ENCODE measurements around the gene ENG.
A peak's percentile ranks its signal among the peaks of the same experiment; 100 is the strongest.
"Not testable (repeated sequence)": the region's sequence is repeated elsewhere in the genome, so short reads cannot be mapped to it uniquely, and the experiment has no call there.

ENG gene

GRCh38 chr9:127870887-127871286 lies 16.4 kb upstream of the ENG start:
- DNase-seq = no peak
- Histone ChIP-seq H3K9me3 (no peaks in the 10 kb centered on the region), H3K27me3 (no peaks in the 10 kb centered on the region), H3K36me3 (peaks cover 8 to 72% (median 47%) of the 10 kb centered on the region in 3 donors), H3K4me3 (no peak overlapping the region), H3K27ac (no peak overlapping the region), H3K4me1 (peaks cover 0 to 31% (median 28%) of the 10 kb centered on the region in 4 donors)
- intact Hi-C loops (cut with DNase I; ENCODE audit: low total_unique reads) = loop anchor here (5.0 kb wide), 2 partner anchors 84 to 134 kb away; partner anchors contain the start of genes CDK9 and TOR2A
- TF ChIP-seq CTCF (IDR thresholded peaks at IDR 0.05) = no peak

GRCh38 chr9:127870153-127870491 lies 15.7 kb upstream of the ENG start:
- H3K27me3 ChIP-seq, H3K27ac ChIP-seq, DNase-seq, H3K4me3 ChIP-seq, H3K9me3 ChIP-seq: not testable (repeated sequence)
- Histone ChIP-seq H3K4me1 (peaks cover 0 to 23% (median 21%) of the 10 kb centered on the region in 4 donors), H3K36me3 (peaks cover 8 to 73% (median 47%) of the 10 kb centered on the region in 3 donors)
- intact Hi-C loops (cut with DNase I; ENCODE audit: low total_unique reads) = loop anchor here (5.0 kb wide), 2 partner anchors 83 to 133 kb away; partner anchors contain the start of genes CDK9 and TOR2A

GRCh38 chr9:127869310-127870152 lies 15.1 kb upstream of the ENG start:
- Histone ChIP-seq H3K27ac (peak overlapping the region in 1 of 2 donors; percentile 20), H3K4me1 (peaks cover 0 to 17% (median 15%) of the 10 kb centered on the region in 4 donors), H3K27me3 (no peaks in the 10 kb centered on the region), H3K4me3 (no peak overlapping the region), H3K9me3 (no peaks in the 10 kb centered on the region), H3K36me3 (peaks cover 8 to 73% (median 47%) of the 10 kb centered on the region in 3 donors)
- intact Hi-C loops (cut with DNase I; ENCODE audit: low total_unique reads) = loop anchor here (5.0 kb wide), 3 partner anchors 82 to 277 kb away; partner anchors contain the start of genes CDK9 and TOR2A
- peak; percentile 90 to 93 for DNase-seq
- peak; percentile 82 to 95 for TF ChIP-seq CTCF (IDR thresholded peaks at IDR 0.05)

- intact Hi-C loops (cut with DNase I; ENCODE audit: low total_unique reads) = loop anchor here (5.0 kb wide), 1 partner anchor 276 kb away; no protein-coding TSS in a partner anchor
- Histone ChIP-seq H3K27ac (no peak overlapping the region), H3K9me3 (no peaks in the 10 kb centered on the region), H3K27me3 (no peaks in the 10 kb centered on the region), H3K4me3 (no peak overlapping the region), H3K36me3 (peaks cover 8 to 69% (median 47%) of the 10 kb centered on the region in 3 donors), H3K4me1 (peaks cover 0 to 6% (median 3%) of the 10 kb centered on the region in 4 donors)
- no peak for TF ChIP-seq CTCF (IDR thresholded peaks at IDR 0.05)
- no peak for DNase-seq
These were observed 13.9 kb upstream of the ENG start for GRCh38 chr9:127868278-127868902.

- no peaks in the 10 kb centered on the region for H3K9me3 ChIP-seq
- H3K4me3 ChIP-seq = no peak overlapping the region
- H3K4me1 ChIP-seq = peaks cover 0 to 2% (median under 1%) of the 10 kb centered on the region in 4 donors
- intact Hi-C loops (cut with DNase I; ENCODE audit: low total_unique reads) = loop anchor here (5.0 kb wide), 1 partner anchor 275 kb away; no protein-coding TSS in a partner anchor
- no peak for DNase-seq
- H3K36me3 ChIP-seq = peaks cover 8 to 62% (median 42%) of the 10 kb centered on the region in 3 donors
- no peak overlapping the region for H3K27ac ChIP-seq
- TF ChIP-seq CTCF (IDR thresholded peaks at IDR 0.05) = no peak
- H3K27me3 ChIP-seq = no peaks in the 10 kb centered on the region
These were observed 13.2 kb upstream of the ENG start for GRCh38 chr9:127867356-127868277.
